HG03280 (cell line): Measurements from ENCODE around the gene FBXW9.
"Not testable (repeated sequence)": the region's sequence is repeated elsewhere in the genome, so short reads cannot be mapped to it uniquely, and the experiment has no call there.

Experiments
- ATAC-seq: cut with Tn5 transposase; IDR thresholded peaks from one replicate; pipeline ENCODE4 v1.9.1; 2021; ENCODE audit warnings: mild to moderate bottlenecking, moderate library complexity; ENCODE audit not compliant: unreplicated experiment

Gene FBXW9

GRCh38 chr19:12656899-12657571 is 39.4 kb downstream of the FBXW9 start:
- no peak for ATAC-seq

- ATAC-seq: no peak
Measured at GRCh38 chr19:12655546-12655945, 40.9 kb downstream of the FBXW9 start.

DNA sequence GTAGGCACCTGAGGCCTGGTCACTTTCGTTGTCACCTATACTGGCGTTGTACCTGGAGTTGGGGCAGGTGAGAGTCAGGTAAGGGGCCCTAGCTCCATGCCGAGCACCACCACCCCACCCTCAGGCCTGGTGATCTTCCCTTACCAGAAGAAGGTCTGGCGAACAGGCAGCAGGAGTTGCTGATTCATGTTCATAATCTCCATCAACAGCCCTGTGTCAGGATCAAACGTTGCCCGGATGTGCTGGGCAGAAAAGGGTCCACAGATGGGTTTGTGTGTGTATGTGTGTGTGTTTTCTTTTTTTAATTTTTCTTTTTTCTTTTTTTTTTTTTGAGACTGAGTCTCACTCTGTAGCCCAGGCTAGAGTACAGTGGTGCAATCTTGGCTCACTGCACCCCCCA is 44.2 kb downstream of the FBXW9 start:
- no peak for ATAC-seq

GRCh38 chr19:12649941-12650340 is 46.5 kb downstream of the FBXW9 start:
- no peak for ATAC-seq

DNA sequence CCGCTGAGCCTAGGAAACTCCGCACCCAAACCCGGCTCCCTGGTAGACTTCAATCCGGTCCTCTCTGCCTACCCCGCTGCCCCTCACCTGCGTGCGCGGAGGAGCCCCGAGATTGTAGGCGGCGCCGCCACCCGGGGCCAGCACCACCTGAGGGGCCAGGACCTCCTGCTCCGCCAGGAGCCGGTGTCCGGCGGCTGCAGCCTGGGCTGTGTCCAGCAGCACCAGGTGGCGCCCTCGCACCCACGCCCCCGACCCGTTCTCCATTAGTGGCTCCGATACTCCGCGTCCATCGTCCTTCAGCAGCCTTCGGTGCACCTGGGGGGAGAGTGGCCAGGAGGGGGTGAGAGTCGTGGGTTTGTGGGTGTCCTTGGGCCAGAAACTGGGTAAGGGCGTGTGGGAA is 48.3 kb downstream of the FBXW9 start:
- no peak for ATAC-seq

DNA sequence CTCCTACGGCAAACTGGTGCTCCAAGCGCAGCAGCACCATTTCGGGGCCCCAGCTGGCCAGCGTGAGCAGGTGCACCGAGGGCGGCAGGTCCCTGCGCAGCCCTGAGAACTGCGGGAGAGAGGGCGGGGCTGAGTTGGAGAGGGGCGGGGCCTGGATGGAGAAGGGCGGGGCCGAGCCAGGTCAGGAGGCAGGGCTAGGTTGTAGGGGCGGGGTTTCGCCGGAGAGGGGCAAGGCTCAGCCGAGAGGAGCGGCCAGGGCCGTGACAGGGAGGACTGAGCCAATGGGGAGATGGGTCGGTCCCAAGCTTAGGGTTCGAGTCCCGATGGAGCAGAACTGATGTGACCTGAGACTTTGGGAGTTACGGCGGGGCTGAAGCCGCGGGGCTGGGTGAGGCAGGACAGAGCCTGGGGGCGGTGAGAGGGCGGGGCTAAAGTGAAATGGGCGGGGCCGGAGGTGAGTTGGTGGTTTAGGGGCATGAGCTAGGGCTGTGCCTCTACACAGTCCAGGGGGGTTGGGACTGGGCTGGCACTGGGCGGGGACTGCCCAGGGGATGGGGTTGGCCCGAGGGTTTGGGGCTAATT is 48.9 kb downstream of the FBXW9 start:
- ATAC-seq: no peak

- ATAC-seq: no peak
Measured at GRCh38 chr19:12647047-12647446, 49.4 kb downstream of the FBXW9 start.

GRCh38 chr19:12646551-12646950 is 49.9 kb downstream of the FBXW9 start:
- ATAC-seq: no peak

GRCh38 chr19:12643716-12644115 is 52.7 kb downstream of the FBXW9 start:
- ATAC-seq: not testable (repeated sequence)

- no peak for ATAC-seq
Measured at GRCh38 chr19:12642506-12642905, 53.9 kb downstream of the FBXW9 start.

DNA sequence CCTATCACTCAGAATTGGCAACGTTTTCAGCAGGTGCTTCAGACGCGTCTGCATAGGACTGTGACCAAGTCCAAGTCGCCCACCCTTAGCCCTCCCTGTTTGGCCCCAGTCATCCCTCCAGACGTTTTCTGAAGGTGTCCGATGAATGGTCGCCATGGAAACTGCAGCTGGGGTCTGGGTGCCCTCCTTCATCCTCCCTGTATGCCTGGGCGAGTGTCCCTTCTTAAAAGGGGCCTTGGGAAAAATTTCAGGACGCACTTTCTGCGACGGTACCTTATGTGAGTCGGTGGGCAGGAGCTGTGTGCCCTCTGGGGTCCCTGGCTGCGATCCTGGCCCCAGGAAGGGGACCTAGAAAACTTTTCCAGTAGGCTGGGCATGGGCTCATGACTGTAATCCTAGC is 55.0 kb downstream of the FBXW9 start:
- ATAC-seq: no peak

DNA sequence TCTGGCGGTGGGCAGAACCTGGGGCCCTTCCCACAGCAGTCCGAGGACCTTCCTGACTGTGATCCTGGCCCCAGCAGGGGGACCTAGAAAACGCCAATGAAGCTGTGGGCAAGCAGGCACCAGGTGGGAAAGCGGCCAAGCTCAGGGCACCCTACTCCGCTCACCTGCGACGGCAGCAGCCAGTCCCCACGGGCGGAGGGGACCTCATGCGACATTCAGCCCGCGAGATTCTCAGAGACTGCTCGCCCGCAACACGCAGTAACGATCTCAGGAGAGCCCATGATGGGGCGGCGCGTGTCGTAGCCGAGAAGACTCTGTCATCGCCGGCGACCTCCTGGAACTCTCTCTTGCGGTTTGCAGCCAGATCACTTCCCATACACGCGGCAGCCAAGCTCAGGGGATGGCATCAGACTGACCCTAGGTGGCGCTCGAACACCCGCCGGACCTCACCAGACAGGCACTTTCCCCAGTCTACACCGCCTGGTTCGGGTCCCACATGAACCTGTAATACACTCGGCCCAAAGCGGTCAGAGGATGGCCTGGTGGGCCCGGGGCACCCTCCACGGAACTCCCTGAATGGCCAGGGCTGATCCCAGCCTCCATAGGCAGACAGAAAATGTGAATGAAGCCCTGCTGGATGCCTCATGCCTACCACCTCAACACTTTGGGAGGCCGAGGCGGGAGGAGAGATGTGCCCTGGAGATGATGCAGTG is 56.4 kb downstream of the FBXW9 start:
- no peak for ATAC-seq
